ENCODE measurements around the gene MED12.

GRCh38 chrX:71109051-71109450, 9.3 kb upstream of the MED12 start:
- TF ChIP-seq CTCF (IDR thresholded peaks at IDR 0.05) (no peak), POLR2A (IDR thresholded peaks at IDR 0.05) (no peak), EP300 (IDR thresholded peaks at IDR 0.05) (no peak)

Data from stomach (tissue), 4 donors.